Neuronal stem cell (in vitro differentiated cells): Measurements from ENCODE around the gene GSAP.

Experiments used
- DNase-seq: peaks from one replicate; pipeline ENCODE4 v3.0.0-alpha.2; 2013; ENCODE audit warnings: low spot score
- H2AFZ ChIP-seq: one replicate; pipeline ENCODE4 v1.6.1; 2013; ENCODE audit warnings: mild to moderate bottlenecking, low read length, inconsistent platforms
- H2AK5ac ChIP-seq: 2 replicates; pipeline ENCODE4 v1.6.1; 2013; ENCODE audit warnings: low read depth, mild to moderate bottlenecking, inconsistent platforms, low read length, moderate library complexity, mixed read lengths
- H2BK120ac ChIP-seq: 2 replicates; pipeline ENCODE4 v1.6.1; 2013; ENCODE audit warnings: low read depth, mild to moderate bottlenecking, inconsistent platforms, low read length, moderate library complexity, mixed read lengths
- H2BK12ac ChIP-seq: one replicate; pipeline ENCODE4 v1.6.1; 2013; ENCODE audit warnings: low read length, inconsistent platforms
- H2BK15ac ChIP-seq: 2 replicates; pipeline ENCODE4 v1.6.1; 2013; ENCODE audit warnings: mild to moderate bottlenecking, low read length, inconsistent platforms, mixed read lengths
- H2BK5ac ChIP-seq: one replicate; pipeline ENCODE4 v1.6.1; 2013; ENCODE audit warnings: inconsistent platforms, mild to moderate bottlenecking, low read length, moderate library complexity
- H3K14ac ChIP-seq: one replicate; pipeline ENCODE4 v1.6.1; 2013; ENCODE audit warnings: low read length, inconsistent platforms
- H3K18ac ChIP-seq: 2 replicates; pipeline ENCODE4 v1.6.1; 2013; ENCODE audit warnings: low read length, inconsistent platforms
- H3K23ac ChIP-seq: 2 replicates; pipeline ENCODE4 v1.6.1; 2013; ENCODE audit warnings: low read depth, mild to moderate bottlenecking, mixed read lengths, low read length, inconsistent platforms; ENCODE audit not compliant: poor library complexity
- H3K27ac ChIP-seq: replicated peaks from 3 replicates; pipeline ENCODE4 v1.5.1; 2013; ENCODE audit warnings: low read length, inconsistent platforms
- H3K27me3 ChIP-seq, 3 experiments: 2 replicates each; pipeline ENCODE4 v1.6.1; 2013; ENCODE audit warnings: low read length in 3 of 3, mild to moderate bottlenecking in 2 of 3, inconsistent platforms in 1 of 3, low read depth in 1 of 3, mixed read lengths in 1 of 3, moderate library complexity in 1 of 3; ENCODE audit not compliant: control insufficient read depth in 3 of 3, insufficient read depth in 3 of 3
- H3K36me3 ChIP-seq, 2 donors: replicated peaks in 1 of 2; 2 replicates each; pipeline ENCODE4 v1.6.1; 2013; ENCODE audit warnings: low read length in 2 of 2; ENCODE audit not compliant: control insufficient read depth in 2 of 2, insufficient read depth in 2 of 2
- H3K4ac ChIP-seq: 2 replicates; pipeline ENCODE4 v1.6.1; 2013; ENCODE audit warnings: inconsistent platforms, mild to moderate bottlenecking, low read length, moderate library complexity
- H3K4me1 ChIP-seq, 2 donors: 1 replicate in 1 of 2; 2 replicates in 1 of 2; pipeline ENCODE4 v1.6.1; 2013; ENCODE audit warnings: low read length in 2 of 2, low read depth in 1 of 2; ENCODE audit not compliant: control insufficient read depth in 2 of 2, insufficient read depth in 1 of 2
- H3K4me2 ChIP-seq: one replicate; pipeline ENCODE4 v1.6.1; 2013; ENCODE audit warnings: mild to moderate bottlenecking, low read length, inconsistent platforms; ENCODE audit not compliant: insufficient read depth, poor library complexity, severe bottlenecking
- H3K4me3 ChIP-seq, 2 donors: 2 replicates each; pipeline ENCODE4 v1.5.1; 2013; ENCODE audit warnings: low read length in 2 of 2, mild to moderate bottlenecking in 2 of 2, inconsistent platforms in 1 of 2, moderate library complexity in 1 of 2
- H3K79me1 ChIP-seq: one replicate; pipeline ENCODE4 v1.6.1; 2013; ENCODE audit warnings: low read depth, mild to moderate bottlenecking, inconsistent platforms, low read length, moderate library complexity
- H3K9ac ChIP-seq: one replicate; pipeline ENCODE4 v1.6.1; 2013; ENCODE audit warnings: mild to moderate bottlenecking, low read depth, low read length, inconsistent platforms; ENCODE audit not compliant: poor library complexity
- H3K9me3 ChIP-seq, 2 donors: replicated peaks in 1 of 2; 2 replicates each; pipeline versions ENCODE3 to v1.6.1; 2013; ENCODE audit warnings: low read length in 2 of 2, mild to moderate bottlenecking in 2 of 2, inconsistent platforms in 1 of 2, low read depth in 1 of 2, mixed read lengths in 1 of 2, moderate library complexity in 1 of 2; ENCODE audit not compliant: control insufficient read depth in 2 of 2, insufficient read depth in 1 of 2
- H4K8ac ChIP-seq: one replicate; pipeline ENCODE4 v1.6.1; 2013; ENCODE audit warnings: low read depth, mild to moderate bottlenecking, inconsistent platforms, low read length, moderate library complexity
- H4K91ac ChIP-seq: one replicate; pipeline ENCODE4 v1.6.1; 2013; ENCODE audit warnings: low read length, low read depth, mild to moderate bottlenecking, inconsistent platforms; ENCODE audit not compliant: poor library complexity
- WGBS, 2 donors: extraction: QIAGEN DNeasy Blood & Tissue Kit; methylation state at CpG; one replicate each; pipeline ENCODE4 v1.1.7; 2013; ENCODE audit warnings: missing lambda C conversion rate in 2 of 2, mixed read lengths in 1 of 2; ENCODE audit not compliant: insufficient read length in 2 of 2, insufficient replicate concordance in 1 of 2; ENCODE audit errors: extremely low coverage in 2 of 2; 5-methylcytosine and 5-hydroxymethylcytosine counted together

GSAP gene

GRCh38 chr7:77362905-77363304 lies 53.2 kb downstream of the GSAP start:
- no peak overlapping the region for H3K14ac ChIP-seq
- H3K9me3 ChIP-seq, result peaks cover 0 to 2% of the 10 kb centered on the region in 2 donors
- H3K27ac ChIP-seq, result no peak overlapping the region
- no peak overlapping the region for H3K4me2 ChIP-seq
- H3K18ac ChIP-seq, result no peak overlapping the region
- WGBS, 2 donors, result no CpG with 5 or more reads among the region's 1 CpG
- H3K23ac ChIP-seq, result no peak overlapping the region
- H2BK15ac ChIP-seq, result no peak overlapping the region
- no peaks in the 10 kb centered on the region for H3K27me3 ChIP-seq
- H2BK12ac ChIP-seq, result no peak overlapping the region
- DNase-seq, result no peak
- no peak overlapping the region for H4K8ac ChIP-seq
- H2AK5ac ChIP-seq, result no peak overlapping the region
- no peak overlapping the region for H4K91ac ChIP-seq
- no peak overlapping the region for H3K4me3 ChIP-seq
- H3K4me1 ChIP-seq, result no peaks in the 10 kb centered on the region
- no peaks in the 10 kb centered on the region for H3K36me3 ChIP-seq
- no peaks in the 10 kb centered on the region for H3K79me1 ChIP-seq
- H2AFZ ChIP-seq, result no peak overlapping the region
- H2BK120ac ChIP-seq, result no peak overlapping the region
- H3K9ac ChIP-seq, result no peak overlapping the region
- no peak overlapping the region for H3K4ac ChIP-seq
- H2BK5ac ChIP-seq, result no peak overlapping the region

GRCh38 chr7:77360969-77361368 lies 55.2 kb downstream of the GSAP start:
- H3K23ac ChIP-seq, result no peak overlapping the region
- no CpG with 5 or more reads among the region's 3 CpGs for WGBS, 2 donors
- no peak overlapping the region for H2BK120ac ChIP-seq

GRCh38 chr7:77360104-77360503 lies 56.0 kb downstream of the GSAP start:
- H3K23ac ChIP-seq, result no peak overlapping the region
- no peak for DNase-seq
- H3K4me2 ChIP-seq, result no peak overlapping the region
- no peak overlapping the region for H4K91ac ChIP-seq
- H3K79me1 ChIP-seq, result peaks cover under 1% of the 10 kb centered on the region
- H3K36me3 ChIP-seq, result no peaks in the 10 kb centered on the region
- H2AK5ac ChIP-seq, result no peak overlapping the region
- H2BK12ac ChIP-seq, result no peak overlapping the region
- no CpG with 5 or more reads among the region's 1 CpG for WGBS, 2 donors
- no peak overlapping the region for H3K4ac ChIP-seq
- H3K14ac ChIP-seq, result no peak overlapping the region
- H2BK15ac ChIP-seq, result no peak overlapping the region
- H3K9me3 ChIP-seq, result no peaks in the 10 kb centered on the region
- H3K4me3 ChIP-seq, result no peak overlapping the region
- no peak overlapping the region for H2BK120ac ChIP-seq
- no peak overlapping the region for H3K18ac ChIP-seq
- no peak overlapping the region for H3K27ac ChIP-seq
- H3K9ac ChIP-seq, result no peak overlapping the region
- no peak overlapping the region for H2BK5ac ChIP-seq
- no peak overlapping the region for H4K8ac ChIP-seq
- no peaks in the 10 kb centered on the region for H3K4me1 ChIP-seq
- H2AFZ ChIP-seq, result no peak overlapping the region
- no peaks in the 10 kb centered on the region for H3K27me3 ChIP-seq

More at GRCh38 chr7:77360969-77361368, 55.2 kb downstream of the GSAP start:
- no peak overlapping the region for H3K4ac ChIP-seq
- H3K14ac ChIP-seq, result no peak overlapping the region
- no peak overlapping the region for H3K27ac ChIP-seq
- no peak overlapping the region for H2BK12ac ChIP-seq
- no peak overlapping the region for H2AFZ ChIP-seq
- H4K8ac ChIP-seq, result no peak overlapping the region
- no peak overlapping the region for H3K4me3 ChIP-seq
- H2AK5ac ChIP-seq, result no peak overlapping the region
- H3K4me2 ChIP-seq, result no peak overlapping the region
- H3K27me3 ChIP-seq, result no peaks in the 10 kb centered on the region
- no peaks in the 10 kb centered on the region for H3K36me3 ChIP-seq
- no peaks in the 10 kb centered on the region for H3K4me1 ChIP-seq
- H3K9ac ChIP-seq, result no peak overlapping the region
- no peak for DNase-seq
- H3K79me1 ChIP-seq, result no peaks in the 10 kb centered on the region
- H3K9me3 ChIP-seq, result no peaks in the 10 kb centered on the region
- no peak overlapping the region for H4K91ac ChIP-seq
- no peak overlapping the region for H3K18ac ChIP-seq
- no peak overlapping the region for H2BK15ac ChIP-seq
- no peak overlapping the region for H2BK5ac ChIP-seq

GRCh38 chr7:77359599-77359998 lies 56.5 kb downstream of the GSAP start:
- Histone ChIP-seq H3K79me1 (peaks cover 1% of the 10 kb centered on the region), H2BK5ac (no peak overlapping the region), H3K4me1 (no peaks in the 10 kb centered on the region), H3K4ac (no peak overlapping the region), H3K14ac (no peak overlapping the region), H3K4me3 (no peak overlapping the region), H3K23ac (no peak overlapping the region), H4K91ac (no peak overlapping the region), H3K4me2 (no peak overlapping the region), H3K9ac (no peak overlapping the region), H2BK120ac (no peak overlapping the region), H2BK12ac (no peak overlapping the region), H4K8ac (no peak overlapping the region), H2AK5ac (no peak overlapping the region), H2AFZ (no peak overlapping the region), H2BK15ac (no peak overlapping the region), H3K9me3 (no peaks in the 10 kb centered on the region), H3K27me3 (no peaks in the 10 kb centered on the region), H3K18ac (no peak overlapping the region), H3K27ac (no peak overlapping the region), H3K36me3 (no peaks in the 10 kb centered on the region)
- no peak for DNase-seq
- no CpG with 5 or more reads among the region's 1 CpG for WGBS, 2 donors
